GM18517 (cell line): ENCODE results near the gene PMPCB.
"Not testable (repeated sequence)": the region's sequence is repeated elsewhere in the genome, so short reads cannot be mapped to it uniquely, and the experiment has no call there.

Experiments
- ATAC-seq: cut with Tn5 transposase; IDR thresholded peaks from one replicate; pipeline ENCODE4 v1.9.1; 2021; ENCODE audit warnings: mild to moderate bottlenecking, moderate library complexity; ENCODE audit not compliant: unreplicated experiment

Gene PMPCB

GRCh38 chr7:103296901-103297836 lies at the start of gene PMPCB:
Gene PMPCB (plus strand): TSS chr7:103297435. CDS start chr7:103297460, 25 bp downstream.
- peak; percentile 90 for ATAC-seq

GRCh38 chr7:103253699-103254506 lies 43.3 kb upstream of the PMPCB start:
- ATAC-seq = not testable (repeated sequence)

- not testable (repeated sequence) for ATAC-seq
Observed at GRCh38 chr7:103264054-103264453, 33.2 kb upstream of the PMPCB start.

- not testable (repeated sequence) for ATAC-seq
Observed at GRCh38 chr7:103266229-103266628, 31.0 kb upstream of the PMPCB start.

GRCh38 chr7:103273374-103273773 lies 23.9 kb upstream of the PMPCB start:
- ATAC-seq = not testable (repeated sequence)

- not testable (repeated sequence) for ATAC-seq
Observed at GRCh38 chr7:103274867-103275266, 22.4 kb upstream of the PMPCB start.

- not testable (repeated sequence) for ATAC-seq
Observed at GRCh38 chr7:103278195-103278594, 19.0 kb upstream of the PMPCB start.

GRCh38 chr7:103279636-103279962 lies 17.6 kb upstream of the PMPCB start:
- peak; percentile 51 for ATAC-seq

GRCh38 chr7:103279963-103280802 lies 17.1 kb upstream of the PMPCB start:
- ATAC-seq = peak; percentile 90

GRCh38 chr7:103280803-103281155 lies 16.5 kb upstream of the PMPCB start:
- ATAC-seq = peak; percentile 13

GRCh38 chr7:103282802-103283427 lies 14.3 kb upstream of the PMPCB start:
- not testable (repeated sequence) for ATAC-seq

- ATAC-seq = no peak
Observed at GRCh38 chr7:103292122-103292521, 5.1 kb upstream of the PMPCB start.

- no peak for ATAC-seq
Observed at GRCh38 chr7:103293526-103293925, 3.7 kb upstream of the PMPCB start.

- peak; percentile 16 for ATAC-seq
Observed at GRCh38 chr7:103297837-103298179, 573 bp downstream of the PMPCB start.

GRCh38 chr7:103299660-103300059 lies 2.4 kb downstream of the PMPCB start:
- ATAC-seq = no peak

GRCh38 chr7:103301441-103301840 lies 4.2 kb downstream of the PMPCB start:
- no peak for ATAC-seq

- ATAC-seq = no peak
Observed at GRCh38 chr7:103307503-103308231, 10.4 kb downstream of the PMPCB start.

GRCh38 chr7:103314852-103315251 lies 17.6 kb downstream of the PMPCB start:
- ATAC-seq = no peak

- no peak for ATAC-seq
Observed at GRCh38 chr7:103316380-103316941, 19.2 kb downstream of the PMPCB start.

- ATAC-seq = no peak
Observed at GRCh38 chr7:103317009-103317408, 19.8 kb downstream of the PMPCB start.
